Measurements from ENCODE around the gene IER5L. TPM values are rescaled to one million over a fixed set of nuclear protein-coding genes. Genes with fewer than 3 reads are reported as not detected.

IER5L gene
- polyA plus RNA-seq, 1 donor (not counting 4 experiments of a cell fraction or from before 2014, with no cell fraction given), result 2.1 TPM

DNA sequence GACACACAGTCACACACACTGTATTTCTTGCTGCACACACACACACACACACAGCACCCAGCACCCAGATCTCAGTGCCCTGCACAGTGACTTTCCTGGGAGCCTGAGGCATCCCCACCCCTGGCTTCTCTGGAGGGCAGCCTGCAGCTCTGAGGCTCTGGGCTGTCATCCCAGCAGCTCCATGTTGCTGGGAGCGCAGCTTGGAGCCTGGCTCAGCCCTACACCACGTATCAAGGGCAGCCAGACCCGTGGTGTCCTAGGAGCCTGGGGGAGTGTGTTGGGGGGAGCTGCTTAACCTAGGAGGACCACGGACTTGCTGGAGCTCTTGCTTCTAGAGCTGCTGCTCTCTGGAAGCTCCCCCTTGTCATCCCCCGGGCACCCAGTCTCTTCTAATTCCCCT, 5.2 kb downstream of the IER5L start:
- TF ChIP-seq, protein P1, sequence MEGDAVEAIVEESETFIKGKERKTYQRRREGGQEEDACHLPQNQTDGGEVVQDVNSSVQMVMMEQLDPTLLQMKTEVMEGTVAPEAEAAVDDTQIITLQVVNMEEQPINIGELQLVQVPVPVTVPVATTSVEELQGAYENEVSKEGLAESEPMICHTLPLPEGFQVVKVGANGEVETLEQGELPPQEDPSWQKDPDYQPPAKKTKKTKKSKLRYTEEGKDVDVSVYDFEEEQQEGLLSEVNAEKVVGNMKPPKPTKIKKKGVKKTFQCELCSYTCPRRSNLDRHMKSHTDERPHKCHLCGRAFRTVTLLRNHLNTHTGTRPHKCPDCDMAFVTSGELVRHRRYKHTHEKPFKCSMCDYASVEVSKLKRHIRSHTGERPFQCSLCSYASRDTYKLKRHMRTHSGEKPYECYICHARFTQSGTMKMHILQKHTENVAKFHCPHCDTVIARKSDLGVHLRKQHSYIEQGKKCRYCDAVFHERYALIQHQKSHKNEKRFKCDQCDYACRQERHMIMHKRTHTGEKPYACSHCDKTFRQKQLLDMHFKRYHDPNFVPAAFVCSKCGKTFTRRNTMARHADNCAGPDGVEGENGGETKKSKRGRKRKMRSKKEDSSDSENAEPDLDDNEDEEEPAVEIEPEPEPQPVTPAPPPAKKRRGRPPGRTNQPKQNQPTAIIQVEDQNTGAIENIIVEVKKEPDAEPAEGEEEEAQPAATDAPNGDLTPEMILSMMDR (optimal IDR thresholded peaks at IDR 0.05 in 1 of 3, IDR thresholded peaks at IDR 0.05 in 1 of 3, conservative IDR thresholded peaks at IDR 0.05 in 1 of 3; ENCODE audit: extremely low read depth in 1 of 3, insufficient read depth in 2 of 3, low read length in 3 of 3), result no peak
- TF ChIP-seq EZH2 (IDR thresholded peaks at IDR 0.05; ENCODE audit: low read length), result no peak
- no peaks in the 10 kb centered on the region for H3K9me3 ChIP-seq (ENCODE audit: control insufficient read depth, low read depth, low read length)
- H2AFZ ChIP-seq (ENCODE audit: control insufficient read depth, low read length), result no peak overlapping the region
- no peak for FAIRE-seq
- dilution Hi-C loops (cut with MboI; ENCODE audit: extremely low pct_ligation_motif_present, low sequenced_read_pairs), result loop anchor here (25.0 kb wide), 1 partner anchor 439 kb away; the partner anchor contains the start of gene C9orf50
- no peak overlapping the region for H3K4me3 ChIP-seq (ENCODE audit: control insufficient read depth in 2 of 3, extremely low read depth in 1 of 3, insufficient read depth in 2 of 3, low read depth in 1 of 3, low read length in 3 of 3)
- H3K27me3 ChIP-seq (ENCODE audit: control insufficient read depth, extremely low read depth, insufficient read depth, low read length), result no peaks in the 10 kb centered on the region
- H3K4me1 ChIP-seq (ENCODE audit: control insufficient read depth, extremely low read depth, insufficient read depth, low read length), result peaks cover 31% of the 10 kb centered on the region
- H3K4me2 ChIP-seq (ENCODE audit: control insufficient read depth, extremely low read depth, insufficient read depth, low read depth, low read length), result no peak overlapping the region
- DNase-seq (ENCODE audit: low read depth, low spot score), result no peak
- no peak overlapping the region for H3K9ac ChIP-seq (ENCODE audit: control insufficient read depth, extremely low read depth, insufficient read depth, low read length)
- no peaks in the 10 kb centered on the region for H4K20me1 ChIP-seq (ENCODE audit: control insufficient read depth, extremely low read depth, insufficient read depth, low read length)
- H3K79me2 ChIP-seq (ENCODE audit: control insufficient read depth, insufficient read depth, low read length), result peaks cover 13% of the 10 kb centered on the region
- no peaks in the 10 kb centered on the region for H3K36me3 ChIP-seq (ENCODE audit: control insufficient read depth in 2 of 2, extremely low read depth in 1 of 2, insufficient read depth in 2 of 2, low read length in 2 of 2)
- no peak overlapping the region for H3K27ac ChIP-seq (ENCODE audit: control insufficient read depth, insufficient read depth, low read length)
- no peaks in the 10 kb centered on the region for H3K9me1 ChIP-seq (ENCODE audit: control insufficient read depth, extremely low read depth, insufficient read depth, low read length)

- Histone ChIP-seq H3K4me3 (ENCODE audit: control insufficient read depth in 2 of 3, extremely low read depth in 1 of 3, insufficient read depth in 2 of 3, low read depth in 1 of 3, low read length in 3 of 3) (no peak overlapping the region), H3K27ac (ENCODE audit: control insufficient read depth, insufficient read depth, low read length) (no peak overlapping the region), H3K9me3 (ENCODE audit: control insufficient read depth, low read depth, low read length) (no peaks in the 10 kb centered on the region), H3K79me2 (ENCODE audit: control insufficient read depth, insufficient read depth, low read length) (peaks cover 10% of the 10 kb centered on the region), H3K27me3 (ENCODE audit: control insufficient read depth, extremely low read depth, insufficient read depth, low read length) (no peaks in the 10 kb centered on the region), H3K4me2 (ENCODE audit: control insufficient read depth, extremely low read depth, insufficient read depth, low read depth, low read length) (no peak overlapping the region), H2AFZ (ENCODE audit: control insufficient read depth, low read length) (no peak overlapping the region), H3K9me1 (ENCODE audit: control insufficient read depth, extremely low read depth, insufficient read depth, low read length) (no peaks in the 10 kb centered on the region), H3K4me1 (ENCODE audit: control insufficient read depth, extremely low read depth, insufficient read depth, low read length) (peaks cover 38% of the 10 kb centered on the region), H3K9ac (ENCODE audit: control insufficient read depth, extremely low read depth, insufficient read depth, low read length) (no peak overlapping the region), H4K20me1 (ENCODE audit: control insufficient read depth, extremely low read depth, insufficient read depth, low read length) (no peaks in the 10 kb centered on the region), H3K36me3 (ENCODE audit: control insufficient read depth in 2 of 2, extremely low read depth in 1 of 2, insufficient read depth in 2 of 2, low read length in 2 of 2) (no peaks in the 10 kb centered on the region)
- no peak for FAIRE-seq
- no peak for DNase-seq (ENCODE audit: low read depth, low spot score)
- dilution Hi-C loops (cut with MboI; ENCODE audit: extremely low pct_ligation_motif_present, low sequenced_read_pairs), result loop anchor here (25.0 kb wide), 1 partner anchor 440 kb away; the partner anchor contains the start of gene C9orf50
- TF ChIP-seq EZH2 (IDR thresholded peaks at IDR 0.05; ENCODE audit: low read length), result no peak
- TF ChIP-seq, protein P1 (optimal IDR thresholded peaks at IDR 0.05 in 1 of 3, IDR thresholded peaks at IDR 0.05 in 1 of 3, conservative IDR thresholded peaks at IDR 0.05 in 1 of 3; ENCODE audit: extremely low read depth in 1 of 3, insufficient read depth in 2 of 3, low read length in 3 of 3), result no peak
Observed at GRCh38 chr9:129171993-129172751, 5.9 kb downstream of the IER5L start.
